ENCODE data around the gene PML. TPM values are rescaled to one million over a fixed set of nuclear protein-coding genes. Genes with fewer than 3 reads are reported as not detected.

Gene PML
- total RNA-seq, 1 experiment from 2014 or later = 47.2 TPM

DNA sequence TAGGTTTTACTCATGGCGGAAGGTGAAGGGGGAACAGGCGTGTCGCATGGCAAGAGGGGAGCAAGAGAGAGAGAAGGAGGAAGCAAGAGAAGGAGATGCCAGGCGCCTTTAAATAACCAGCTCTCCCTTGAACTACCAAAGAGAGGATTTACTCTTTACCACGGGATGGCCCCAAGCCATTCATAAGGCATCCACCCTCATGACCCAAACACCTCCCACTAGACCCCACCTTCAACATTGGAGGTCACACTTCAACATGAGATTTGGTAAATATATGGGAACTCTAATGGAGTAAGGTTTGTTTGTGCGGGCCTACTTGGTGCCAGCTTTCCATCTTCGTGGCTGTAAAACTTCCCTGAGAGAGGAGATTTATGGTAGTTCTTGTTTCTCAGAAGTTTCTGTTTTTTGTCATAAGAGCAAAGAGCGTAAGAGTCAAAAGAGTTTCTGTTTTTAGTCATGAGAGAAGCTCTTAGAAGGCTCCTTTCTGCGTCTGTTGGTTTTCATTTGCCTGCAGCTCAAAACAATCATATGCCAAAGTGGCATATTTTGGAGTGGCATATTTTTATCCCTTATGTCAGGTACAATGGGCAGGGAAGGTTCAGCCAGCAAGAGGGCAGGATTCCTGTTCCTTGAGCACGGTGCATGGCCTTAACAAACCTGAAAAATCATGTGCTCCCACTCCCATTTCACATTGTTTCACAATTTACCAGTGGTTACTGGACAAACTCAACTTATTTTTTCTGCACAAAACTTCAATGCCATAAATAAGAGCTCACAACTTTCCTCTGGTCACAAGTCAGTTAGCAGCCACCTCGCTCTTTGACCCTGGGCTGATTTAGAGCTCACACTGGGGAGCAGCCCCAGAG, 12.5 kb downstream of the PML start:
- DNase-seq (ENCODE audit: low spot score) = no peak

DNA sequence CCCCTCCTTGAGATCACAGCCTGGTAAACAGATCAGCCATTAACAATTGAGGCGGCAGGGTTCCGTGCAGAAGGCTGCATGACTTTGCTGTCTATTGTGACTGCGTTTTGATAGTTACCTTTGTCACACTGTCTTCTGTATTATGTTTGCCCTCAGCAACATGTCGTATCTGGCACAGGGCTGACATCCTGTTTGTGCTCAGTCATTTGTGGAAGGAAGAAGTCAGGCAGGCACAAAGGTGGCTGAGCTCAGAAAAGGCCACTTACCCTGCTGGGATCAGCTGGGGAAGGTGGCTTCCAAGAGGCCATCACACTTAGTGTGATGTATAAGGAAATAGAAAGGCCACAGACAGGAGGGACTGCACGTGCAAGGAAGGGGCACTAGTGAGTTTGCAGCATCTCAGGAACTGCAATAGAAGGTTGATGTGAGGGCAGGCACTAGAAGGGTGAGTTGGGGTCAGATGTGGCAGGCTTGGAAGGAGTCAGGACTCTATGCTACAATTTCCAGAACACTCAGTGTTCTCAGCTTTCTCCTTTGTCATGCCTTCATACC, 13.4 kb downstream of the PML start:
- DNase-seq (ENCODE audit: low spot score) = no peak

DNA sequence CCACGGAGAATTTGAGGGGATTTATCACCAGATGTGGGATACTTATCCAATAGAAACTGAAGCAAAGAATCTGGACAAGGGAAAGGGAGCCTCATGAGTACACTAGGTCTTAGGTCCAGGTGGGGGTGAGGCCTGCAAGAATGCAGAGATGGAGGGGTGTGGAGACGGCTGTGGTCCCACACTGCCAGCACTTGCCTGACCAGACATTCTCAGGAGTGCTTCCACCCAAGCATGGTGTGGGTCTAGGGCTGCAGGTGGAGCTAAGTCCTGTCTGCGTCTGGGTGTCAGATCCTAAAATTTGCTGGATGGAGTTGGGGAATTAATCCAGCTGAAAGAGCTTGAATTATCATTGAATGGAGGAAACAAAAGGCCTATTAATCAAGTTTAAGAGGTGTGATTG, 14.4 kb downstream of the PML start:
- no peak for DNase-seq (ENCODE audit: low spot score)

DNA sequence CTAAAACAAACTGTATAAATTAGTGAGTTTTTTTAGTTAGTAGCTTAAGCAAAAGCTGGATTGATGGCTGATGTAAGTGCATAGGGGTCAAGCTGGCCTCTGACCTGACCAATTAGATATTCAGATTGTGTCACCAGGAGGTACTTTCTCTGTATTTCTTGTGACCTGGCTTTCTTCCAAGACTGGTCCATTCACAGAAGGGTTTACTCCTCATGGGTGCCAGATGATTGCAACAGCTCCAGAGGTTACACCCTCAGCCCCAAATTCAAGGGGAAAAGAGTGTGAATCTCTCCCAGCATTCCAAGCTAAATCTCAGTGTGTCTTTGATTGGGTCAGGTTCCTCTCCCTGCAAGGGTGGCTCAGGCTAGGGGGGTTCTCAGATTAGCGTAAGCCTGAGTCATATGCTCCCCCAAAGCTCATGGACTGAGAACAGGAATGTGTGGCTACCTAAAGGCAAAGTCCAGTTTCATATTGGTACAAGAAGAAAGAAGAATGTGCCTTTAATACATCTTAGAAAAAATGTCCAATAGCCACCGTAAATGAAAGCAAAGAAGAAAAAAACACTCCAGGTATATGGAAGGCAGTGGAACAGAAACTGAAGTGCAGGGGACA, 16.5 kb downstream of the PML start:
- peak; percentile 32 for DNase-seq (ENCODE audit: low spot score)

DNA sequence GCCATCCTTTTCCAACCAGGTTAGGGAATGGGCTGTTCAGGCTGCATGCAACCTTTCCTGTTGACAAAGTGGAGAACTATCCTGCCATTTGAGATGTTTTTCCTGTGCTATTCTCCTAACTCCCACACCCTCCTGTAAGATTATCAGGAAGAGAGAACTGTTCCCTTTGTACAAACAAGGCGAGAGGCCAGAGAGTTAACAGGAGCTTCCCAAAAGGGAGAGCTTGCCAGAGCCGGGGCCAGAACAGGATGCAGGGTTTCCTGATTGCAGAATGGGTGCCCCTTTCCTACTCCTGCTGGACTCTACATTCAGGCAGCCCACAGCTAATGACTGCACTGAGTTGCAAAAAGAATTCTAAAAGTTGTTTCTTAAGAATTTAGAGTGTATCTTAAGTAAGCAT, 17.1 kb downstream of the PML start:
- no peak for DNase-seq (ENCODE audit: low spot score)

DNA sequence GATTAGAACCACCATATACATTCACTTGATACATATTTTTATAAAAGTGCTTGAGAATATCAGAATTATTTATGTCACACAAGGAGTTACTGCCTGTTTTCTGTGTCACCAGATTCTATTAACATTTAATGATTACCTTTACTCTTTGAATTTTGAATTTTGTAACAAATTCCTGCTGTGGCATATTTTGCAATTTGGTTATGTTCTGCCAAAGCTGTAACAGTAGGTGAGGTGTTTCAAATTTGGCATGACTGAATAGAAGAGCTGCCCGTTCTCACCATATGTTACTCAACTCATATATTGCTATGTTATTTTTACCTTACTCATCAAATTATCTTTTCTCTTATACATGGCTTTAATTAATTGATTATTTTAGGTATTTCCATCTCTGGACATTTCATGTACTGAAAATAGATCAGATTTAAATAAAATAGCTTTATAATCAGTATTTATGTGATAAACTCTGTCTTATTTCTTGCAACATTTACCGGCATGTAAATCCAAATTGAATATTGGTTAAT, 18.9 kb downstream of the PML start:
- DNase-seq (ENCODE audit: low spot score) = no peak

DNA sequence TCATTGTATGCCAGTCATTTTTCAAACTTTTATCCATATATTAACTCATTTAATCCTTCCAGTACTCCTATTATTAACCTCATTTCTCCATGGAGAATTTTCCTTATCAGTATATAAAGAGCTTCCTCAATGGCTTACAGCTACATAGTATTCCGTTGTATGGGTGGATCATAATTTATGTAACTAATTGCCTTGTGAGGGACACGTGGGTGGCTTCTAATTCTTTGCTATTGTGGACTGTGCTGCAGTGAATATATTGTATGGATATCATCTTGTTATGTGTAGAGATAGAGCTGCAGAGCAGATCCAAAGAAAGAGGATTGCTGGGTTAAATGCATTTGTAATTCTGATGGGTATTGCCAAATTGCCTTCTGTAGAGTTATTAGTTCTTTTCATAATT, 25.2 kb downstream of the PML start:
- DNase-seq (ENCODE audit: low spot score) = no peak

DNA sequence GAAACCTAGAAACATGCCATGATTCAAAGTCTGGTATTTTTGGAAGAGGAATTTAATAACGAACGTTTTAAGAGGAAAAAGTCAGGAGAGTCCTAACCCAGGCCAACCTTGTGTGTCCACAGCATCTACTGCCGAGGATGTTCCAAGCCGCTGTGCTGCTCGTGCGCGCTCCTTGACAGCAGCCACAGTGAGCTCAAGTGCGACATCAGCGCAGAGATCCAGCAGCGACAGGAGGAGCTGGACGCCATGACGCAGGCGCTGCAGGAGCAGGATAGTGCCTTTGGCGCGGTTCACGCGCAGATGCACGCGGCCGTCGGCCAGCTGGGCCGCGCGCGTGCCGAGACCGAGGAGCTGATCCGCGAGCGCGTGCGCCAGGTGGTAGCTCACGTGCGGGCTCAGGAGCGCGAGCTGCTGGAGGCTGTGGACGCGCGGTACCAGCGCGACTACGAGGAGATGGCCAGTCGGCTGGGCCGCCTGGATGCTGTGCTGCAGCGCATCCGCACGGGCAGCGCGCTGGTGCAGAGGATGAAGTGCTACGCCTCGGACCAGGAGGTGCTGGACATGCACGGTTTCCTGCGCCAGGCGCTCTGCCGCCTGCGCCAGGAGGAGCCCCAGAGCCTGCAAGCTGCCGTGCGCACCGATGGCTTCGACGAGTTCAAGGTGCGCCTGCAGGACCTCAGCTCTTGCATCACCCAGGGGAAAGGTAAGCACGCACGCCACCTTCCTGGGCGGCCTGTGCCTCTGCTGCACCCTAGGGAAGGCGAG, 28.4 kb downstream of the PML start:
- no peak for DNase-seq (ENCODE audit: low spot score)

DNA sequence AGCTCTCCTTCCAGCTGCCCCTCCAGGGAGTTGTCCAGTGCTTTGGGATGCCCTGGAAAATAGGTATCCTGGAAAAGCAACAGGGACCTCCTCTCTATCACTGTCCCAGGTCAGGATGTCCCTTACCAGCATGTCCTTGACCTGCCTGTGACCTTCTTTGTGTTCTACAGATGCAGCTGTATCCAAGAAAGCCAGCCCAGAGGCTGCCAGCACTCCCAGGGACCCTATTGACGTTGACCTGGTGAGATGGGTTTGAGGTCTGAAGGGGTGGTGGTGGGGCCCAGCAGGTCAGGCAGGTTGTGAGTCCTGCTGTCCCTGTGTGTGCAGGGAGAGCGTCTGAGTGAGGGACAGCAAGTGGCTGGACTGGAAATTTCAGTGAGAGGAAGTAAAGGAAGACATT, 30.2 kb downstream of the PML start:
- no peak for DNase-seq (ENCODE audit: low spot score)

DNA sequence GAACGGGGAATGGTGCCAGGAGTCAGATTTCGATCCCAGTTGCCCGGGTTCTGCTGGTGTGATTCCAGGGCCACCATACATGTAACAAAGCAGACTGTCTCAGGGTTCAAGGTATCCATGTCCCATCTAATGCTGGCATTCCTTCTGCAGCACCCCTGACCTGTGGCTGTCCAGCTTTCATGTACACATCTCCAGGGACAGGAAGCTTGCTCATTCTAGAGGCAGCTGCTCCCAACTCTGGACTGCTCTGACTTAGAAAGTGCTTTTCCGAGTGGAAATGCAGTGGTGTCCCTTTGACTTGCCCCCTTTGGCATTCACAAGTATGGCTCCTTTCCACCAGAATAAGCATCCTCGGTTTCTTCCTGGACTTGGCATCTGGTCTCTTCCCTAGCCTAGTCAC, 30.9 kb downstream of the PML start:
- no peak for DNase-seq (ENCODE audit: low spot score)

DNA sequence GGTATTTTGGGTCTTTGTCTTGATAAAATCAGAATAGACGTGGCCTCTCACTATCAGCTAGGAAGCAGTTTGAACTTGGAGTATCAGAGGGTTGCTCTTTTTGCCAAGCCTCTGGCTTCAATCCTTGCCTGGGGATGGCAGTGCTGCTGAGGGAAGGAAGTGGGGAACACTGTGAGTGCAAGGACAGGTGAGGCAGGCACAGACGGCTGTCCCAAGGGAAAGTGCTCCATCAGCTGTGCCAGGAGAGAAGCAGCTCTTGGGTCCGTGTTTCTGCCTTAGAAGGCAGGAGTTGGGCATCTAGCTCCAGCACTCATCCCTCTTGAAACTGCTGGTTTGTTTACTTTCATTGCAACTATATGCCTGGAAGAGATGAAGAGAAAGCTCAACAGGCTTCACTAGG, 33.2 kb downstream of the PML start:
- DNase-seq (ENCODE audit: low spot score) = no peak

DNA sequence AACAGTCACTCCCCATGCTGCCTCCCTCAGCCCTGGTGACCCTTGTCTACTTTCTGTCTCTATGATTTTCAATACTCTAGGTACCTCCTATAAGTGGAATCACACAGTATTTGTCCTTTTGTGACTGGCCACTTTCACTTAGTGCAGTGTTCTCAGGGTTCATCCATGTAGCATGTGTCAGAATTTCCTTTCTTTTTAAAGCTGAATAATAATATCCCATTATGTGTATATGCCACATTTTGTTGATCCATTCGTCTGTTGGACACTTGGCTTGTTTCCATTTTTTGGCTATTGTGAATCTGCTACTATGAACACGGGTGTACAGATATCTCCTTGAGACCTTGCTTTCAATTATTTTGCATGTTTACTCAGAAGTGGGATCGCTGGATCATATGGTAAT, 34.1 kb downstream of the PML start:
- DNase-seq (ENCODE audit: low spot score) = no peak

DNA sequence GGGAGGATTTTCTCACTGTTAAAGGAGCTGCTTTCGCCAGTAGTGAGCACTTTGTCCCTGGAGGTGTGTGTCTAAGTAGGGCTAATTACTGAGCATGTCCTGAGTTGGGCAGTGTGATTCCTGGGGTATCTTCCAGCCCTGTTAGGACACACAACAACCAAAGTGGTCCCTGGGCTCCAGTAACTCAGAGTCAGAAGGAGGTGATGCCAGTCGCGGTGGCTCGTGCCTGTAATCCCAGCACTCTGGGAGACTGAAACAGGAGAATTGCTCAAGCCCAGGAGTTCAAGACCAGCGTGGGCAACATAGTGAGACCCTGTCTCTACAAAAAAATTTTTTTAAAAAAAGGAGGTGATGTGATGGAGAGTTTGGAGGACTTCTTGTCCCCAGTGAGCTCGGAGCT, 37.5 kb downstream of the PML start:
- DNase-seq (ENCODE audit: low spot score) = no peak

DNA sequence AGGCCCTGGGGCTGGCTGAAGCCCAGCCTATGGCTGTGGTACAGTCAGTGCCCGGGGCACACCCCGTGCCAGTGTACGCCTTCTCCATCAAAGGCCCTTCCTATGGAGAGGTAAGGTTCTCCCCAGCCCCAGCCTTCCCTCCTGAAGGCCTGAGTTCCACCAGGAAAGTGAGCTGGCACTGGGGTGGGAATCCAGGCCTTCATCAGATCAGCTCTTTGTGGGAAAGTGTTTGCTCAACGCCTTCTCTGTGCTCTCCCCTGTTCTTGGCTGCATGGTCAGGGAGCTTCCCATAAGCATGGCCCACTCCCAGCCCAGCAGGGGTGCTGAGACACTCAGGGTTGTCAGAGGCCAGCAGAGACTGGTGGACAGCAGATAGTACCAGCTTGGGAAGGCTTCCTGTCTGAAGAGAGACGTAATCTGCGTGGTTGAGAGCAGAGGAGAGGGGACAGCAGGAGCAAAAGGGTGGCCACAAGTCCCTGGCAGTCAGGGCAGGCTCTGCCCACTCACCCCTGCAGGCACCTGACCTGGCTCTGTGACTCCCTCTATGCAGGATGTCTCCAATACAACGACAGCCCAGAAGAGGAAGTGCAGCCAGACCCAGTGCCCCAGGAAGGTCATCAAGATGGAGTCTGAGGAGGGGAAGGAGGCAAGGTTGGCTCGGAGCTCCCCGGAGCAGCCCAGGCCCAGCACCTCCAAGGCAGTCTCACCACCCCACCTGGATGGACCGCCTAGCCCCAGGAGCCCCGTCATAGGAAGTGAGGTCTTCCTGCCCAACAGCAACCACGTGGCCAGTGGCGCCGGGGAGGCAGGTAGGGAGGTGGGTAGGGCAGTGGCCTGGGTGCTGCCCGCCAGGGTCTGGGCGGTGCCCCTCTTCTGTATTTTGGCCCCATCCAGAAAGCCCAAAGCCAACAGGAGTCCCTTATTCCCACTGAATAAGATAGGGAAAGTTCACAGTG, 38.4 kb downstream of the PML start:
- DNase-seq (ENCODE audit: low spot score) = no peak

DNA sequence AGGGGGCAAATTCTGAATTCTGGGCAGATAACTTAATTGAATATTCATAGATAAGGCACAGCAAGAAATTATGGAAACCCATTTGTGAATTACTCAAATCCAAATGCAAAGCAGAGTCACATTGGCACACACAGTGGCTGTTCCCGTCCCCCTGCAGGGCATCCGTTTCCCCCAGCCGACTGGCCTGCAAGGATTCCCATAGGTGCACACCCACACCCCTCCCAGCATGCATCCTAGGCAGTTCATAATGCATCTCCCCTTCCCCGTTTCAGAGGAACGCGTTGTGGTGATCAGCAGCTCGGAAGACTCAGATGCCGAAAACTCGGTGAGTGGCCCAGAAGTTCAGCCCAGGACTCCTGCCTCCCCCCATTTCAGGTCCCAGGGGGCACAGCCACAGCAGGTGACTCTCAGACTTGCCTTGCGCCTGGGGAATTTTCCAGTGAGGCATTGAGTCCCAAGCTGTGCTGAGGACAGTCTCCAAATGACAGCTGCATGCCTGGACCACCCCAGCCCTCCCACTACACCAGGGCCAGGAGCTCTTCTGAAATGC, 39.8 kb downstream of the PML start:
- no peak for DNase-seq (ENCODE audit: low spot score)

DNA sequence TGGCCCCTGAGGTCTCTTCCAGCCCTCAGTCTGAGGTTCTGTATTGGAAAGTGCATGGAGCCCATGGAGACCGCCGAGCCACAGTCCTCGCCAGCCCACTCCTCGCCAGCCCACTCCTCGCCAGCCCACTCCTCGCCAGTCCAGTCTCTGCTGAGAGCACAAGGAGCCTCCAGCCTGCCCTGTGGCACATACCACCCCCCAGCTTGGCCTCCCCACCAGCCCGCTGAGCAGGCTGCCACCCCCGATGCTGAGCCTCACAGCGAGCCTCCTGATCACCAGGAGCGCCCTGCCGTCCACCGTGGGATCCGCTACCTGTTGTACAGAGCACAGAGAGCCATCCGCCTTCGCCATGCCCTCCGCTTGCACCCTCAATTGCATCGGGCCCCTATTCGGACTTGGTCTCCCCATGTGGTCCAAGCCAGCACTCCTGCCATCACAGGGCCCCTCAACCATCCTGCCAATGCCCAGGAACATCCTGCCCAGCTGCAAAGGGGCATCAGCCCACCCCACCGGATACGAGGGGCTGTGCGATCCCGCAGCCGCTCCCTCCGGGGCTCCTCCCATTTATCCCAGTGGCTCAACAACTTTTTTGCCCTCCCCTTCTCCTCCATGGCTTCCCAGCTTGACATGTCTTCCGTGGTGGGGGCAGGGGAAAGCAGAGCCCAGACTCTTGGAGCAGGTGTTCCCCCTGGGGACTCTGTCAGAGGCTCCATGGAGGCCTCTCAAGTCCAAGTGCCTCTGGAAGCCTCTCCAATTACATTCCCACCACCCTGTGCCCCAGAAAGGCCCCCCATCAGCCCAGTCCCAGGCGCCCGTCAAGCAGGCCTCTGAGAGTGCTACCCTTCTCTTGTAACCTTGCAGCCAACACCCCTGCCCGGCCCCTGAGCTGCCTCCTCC, 40.9 kb downstream of the PML start:
- DNase-seq (ENCODE audit: low spot score) = no peak

DNA sequence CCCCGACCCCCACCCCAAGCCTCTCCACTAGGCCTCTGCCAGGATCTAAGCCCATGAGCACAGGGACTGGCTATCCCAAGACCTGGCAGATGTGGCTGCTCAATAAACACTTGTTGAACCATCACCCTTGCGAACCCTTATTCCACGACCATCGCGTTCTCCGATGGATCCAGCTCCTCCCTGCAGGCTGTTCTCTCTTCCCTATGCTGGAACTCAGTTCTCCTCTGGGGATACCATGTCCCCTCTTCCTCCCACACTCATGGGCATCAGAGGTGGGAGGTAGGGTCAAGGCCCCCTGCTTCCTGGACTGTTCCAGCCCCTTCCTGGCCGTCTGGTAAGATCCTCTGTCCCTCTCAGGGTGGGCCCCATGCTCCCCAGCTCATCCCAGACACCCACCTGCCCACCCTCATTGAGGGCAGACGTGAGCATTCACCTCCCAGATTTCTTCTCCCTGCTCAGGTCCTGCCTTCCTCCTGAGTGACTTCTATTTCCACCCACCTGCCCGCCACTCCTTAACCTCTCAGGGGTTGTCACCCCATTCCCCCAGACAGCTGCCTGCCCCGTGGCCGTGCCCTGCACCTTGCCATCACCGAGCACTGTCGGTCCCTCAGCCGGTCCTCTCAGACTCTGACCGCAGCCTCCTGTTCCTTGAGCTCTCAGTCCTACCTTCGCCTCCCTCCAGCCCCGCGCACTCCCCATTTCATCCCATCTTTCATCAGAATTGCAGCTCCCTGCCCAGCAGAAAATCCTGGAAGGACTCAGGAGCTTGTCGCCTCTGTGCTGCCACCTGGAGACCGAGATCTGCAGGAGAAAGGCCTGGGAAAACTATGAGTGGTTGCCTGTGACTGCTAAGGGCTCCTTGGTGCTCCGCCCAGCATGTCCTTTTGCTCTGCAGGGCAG, 42.0 kb downstream of the PML start:
- peak; percentile 88 for DNase-seq (ENCODE audit: low spot score)
